GM21447 (cell line): ENCODE measurements around the gene DIP2C.
"Not testable (repeated sequence)": the region's sequence is repeated elsewhere in the genome, so short reads cannot be mapped to it uniquely, and the experiment has no call there.

ENCODE experiments used
- ATAC-seq: cut with Tn5 transposase; IDR thresholded peaks from one replicate; pipeline ENCODE4 v1.9.1; 2021; ENCODE audit not compliant: unreplicated experiment

Gene DIP2C

DNA sequence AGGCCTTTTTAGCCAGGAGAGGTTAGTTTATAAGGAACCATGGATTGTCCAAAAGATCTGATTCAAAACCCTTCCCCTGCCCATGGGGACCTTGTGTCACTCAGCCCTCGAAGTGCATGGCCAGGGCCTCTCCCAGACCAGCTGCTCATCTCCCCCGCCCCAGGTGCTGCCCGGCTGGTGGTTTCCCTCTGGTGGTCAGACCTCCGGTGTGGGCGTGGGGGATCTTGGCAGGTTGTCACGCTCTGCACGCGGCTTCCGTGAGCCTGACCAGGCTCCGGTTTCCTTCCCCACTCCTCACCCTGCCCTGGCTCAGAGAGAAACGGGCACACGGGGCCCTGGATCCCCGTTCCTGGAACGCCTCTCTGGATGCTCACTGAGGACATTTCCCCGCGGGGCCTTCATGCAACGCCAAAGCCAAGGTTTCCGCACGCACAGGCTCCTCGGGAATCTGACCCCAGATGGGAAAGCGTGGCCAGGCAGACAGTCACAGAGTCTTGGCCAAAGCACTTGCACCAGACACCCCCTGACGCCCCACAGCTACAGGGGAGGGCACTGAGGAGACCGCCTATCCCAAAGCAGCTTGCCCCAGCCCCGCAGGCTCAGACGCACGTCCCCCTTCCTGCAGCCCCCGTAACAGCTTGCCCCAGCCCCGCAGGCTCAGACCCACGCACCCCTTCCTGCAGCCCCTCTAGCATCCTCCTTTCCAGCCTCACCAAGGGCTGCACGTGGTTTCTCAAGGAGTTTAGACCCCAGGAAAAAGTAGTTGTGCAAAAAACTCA, 7.8 kb upstream of the DIP2C start:
- no peak for ATAC-seq

GRCh38 chr10:695396-695795, 5.9 kb upstream of the DIP2C start:
- no peak for ATAC-seq

- no peak for ATAC-seq
Observed at GRCh38 chr10:693506-693905, 4.0 kb upstream of the DIP2C start.

DNA sequence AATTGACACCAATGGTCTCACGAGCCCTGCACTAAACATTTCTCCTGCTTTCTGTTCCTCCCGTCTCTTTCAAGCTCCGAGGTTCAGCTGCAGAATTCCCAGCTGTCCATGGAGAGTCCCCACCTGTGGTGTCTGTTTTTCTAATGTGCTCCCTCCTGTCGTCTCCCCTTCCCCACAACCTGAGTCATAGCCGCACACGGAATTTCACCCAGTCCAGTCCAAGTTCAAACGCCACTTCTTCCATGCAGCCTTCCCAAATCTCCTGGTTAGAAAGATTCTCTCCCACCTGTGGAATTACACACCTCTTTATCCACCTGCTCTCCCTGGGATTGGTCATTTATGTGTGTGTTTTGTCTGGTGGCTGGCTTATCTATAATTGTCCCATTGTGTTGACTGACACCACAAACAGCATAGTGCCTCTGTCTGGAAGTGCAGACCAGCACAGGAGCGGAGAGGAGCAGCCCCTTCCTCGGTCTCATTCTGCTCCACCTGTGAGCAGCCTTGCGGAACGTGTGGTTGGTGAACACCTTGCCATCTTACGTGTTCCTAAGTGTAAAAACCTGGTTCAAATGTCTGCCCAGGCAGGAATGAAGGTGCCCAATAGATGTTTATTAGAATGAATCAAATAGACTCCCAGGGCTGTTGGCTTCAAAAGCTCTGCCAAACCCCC, 3.3 kb upstream of the DIP2C start:
- no peak for ATAC-seq

DNA sequence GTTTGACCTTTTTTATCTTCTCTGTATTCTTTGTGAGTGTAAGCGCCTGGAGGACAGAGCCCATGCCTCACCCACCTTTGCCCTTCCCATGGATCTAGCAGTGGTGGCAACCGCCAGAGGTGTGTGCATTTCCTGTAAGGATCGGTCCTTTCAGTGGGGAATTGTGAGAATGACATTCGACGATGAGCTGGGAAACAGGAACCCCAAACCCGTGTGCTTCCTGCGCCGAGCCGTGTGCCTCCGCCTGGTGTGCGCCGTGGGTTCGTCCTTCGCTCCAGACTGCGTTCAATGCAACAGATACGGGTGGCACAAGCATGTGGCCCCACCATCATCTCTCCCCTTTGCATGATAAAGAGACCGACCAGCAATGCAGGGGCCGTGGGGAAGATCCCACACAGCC, 1.7 kb upstream of the DIP2C start:
- ATAC-seq: no peak

DNA sequence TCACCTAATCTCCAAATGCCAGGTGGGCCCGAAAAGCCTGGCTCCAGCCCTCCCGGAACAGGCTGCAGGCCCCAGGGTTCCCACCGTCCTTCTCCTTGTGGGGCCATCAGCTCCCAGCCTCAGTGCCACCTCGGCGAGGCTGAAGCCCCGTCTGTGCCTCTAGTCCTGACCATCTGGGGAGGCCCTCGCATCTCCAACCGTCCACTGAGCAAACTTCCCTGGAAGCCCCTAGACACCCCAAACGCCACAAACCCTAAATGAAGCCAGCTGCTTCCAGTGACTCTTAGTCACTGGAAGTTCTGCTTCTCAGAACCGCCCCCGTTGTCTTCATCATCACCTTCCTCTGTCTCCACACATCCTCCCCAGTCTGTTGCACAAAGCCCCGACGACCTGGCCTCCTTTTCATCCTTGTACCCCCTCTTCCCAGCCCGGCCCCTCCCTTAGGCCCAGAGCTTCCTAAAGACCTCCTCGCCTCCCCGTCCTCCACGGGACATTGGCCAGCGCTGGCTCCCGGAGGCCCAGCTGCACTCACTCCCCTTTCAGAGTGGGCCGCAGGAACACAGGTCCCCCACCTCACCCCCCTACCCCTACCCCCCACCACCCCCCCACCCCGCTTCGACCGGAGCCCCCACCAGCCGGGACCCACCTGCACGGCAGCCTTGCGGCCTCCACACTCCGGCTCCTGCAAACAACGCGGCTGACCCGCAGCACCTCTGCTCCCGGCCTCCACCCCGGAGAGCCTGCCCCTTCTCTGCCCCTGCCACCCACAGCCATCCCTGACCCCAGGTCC, 1.1 kb upstream of the DIP2C start:
- ATAC-seq: no peak

DNA sequence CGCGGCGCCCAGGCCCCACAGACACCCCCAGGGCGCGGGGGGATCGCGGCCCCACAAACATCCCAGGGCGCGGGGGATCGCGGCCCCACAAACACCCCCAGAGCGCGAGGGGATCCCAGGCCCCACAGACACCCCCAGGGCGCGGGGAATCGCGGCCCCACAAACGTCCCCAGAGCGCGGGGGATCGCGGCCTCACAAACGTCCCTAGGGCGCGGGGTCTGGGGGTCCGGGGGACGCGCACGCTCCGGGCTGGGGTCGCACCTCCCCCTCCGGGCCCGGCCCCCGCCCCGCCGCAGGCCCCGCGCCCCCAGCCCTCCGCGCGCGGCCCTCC, 382 bp downstream of the DIP2C start:
- no peak for ATAC-seq

- ATAC-seq: no peak
Observed at GRCh38 chr10:688312-689120, 952 bp downstream of the DIP2C start.

DNA sequence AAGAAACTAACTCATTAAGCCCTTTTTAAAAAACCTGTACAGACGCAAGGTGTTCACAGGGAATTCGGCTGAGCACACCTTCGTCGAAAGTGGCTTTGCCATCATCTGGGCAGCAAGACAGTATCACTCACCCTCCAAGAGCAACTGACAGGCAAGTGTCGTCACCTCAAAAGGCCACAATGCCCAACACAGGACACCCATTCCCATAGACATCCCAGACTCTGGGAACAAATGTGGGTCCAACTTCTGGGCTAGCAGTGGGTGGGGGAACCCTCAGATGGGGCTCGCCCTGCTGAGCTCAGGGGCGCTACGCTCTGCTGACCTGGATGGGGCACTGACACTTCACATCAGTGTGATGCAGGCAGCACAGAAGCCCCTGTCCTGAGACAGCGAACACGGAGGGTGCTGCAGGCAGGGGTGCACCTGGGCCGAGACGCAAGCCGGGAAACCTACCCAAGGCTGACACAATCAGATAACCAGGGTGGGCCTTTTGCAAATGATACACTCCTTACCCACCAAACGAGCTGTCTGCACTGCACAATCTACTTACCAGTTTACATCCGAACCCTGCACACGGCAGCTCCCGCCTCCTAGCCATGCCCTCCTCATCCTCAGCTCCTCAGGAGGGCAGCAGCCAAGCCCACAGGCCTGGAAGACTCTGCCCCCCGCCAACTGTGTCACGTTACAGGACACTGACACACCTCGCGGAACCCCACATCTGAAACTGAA, 1.7 kb downstream of the DIP2C start:
- ATAC-seq: no peak

DNA sequence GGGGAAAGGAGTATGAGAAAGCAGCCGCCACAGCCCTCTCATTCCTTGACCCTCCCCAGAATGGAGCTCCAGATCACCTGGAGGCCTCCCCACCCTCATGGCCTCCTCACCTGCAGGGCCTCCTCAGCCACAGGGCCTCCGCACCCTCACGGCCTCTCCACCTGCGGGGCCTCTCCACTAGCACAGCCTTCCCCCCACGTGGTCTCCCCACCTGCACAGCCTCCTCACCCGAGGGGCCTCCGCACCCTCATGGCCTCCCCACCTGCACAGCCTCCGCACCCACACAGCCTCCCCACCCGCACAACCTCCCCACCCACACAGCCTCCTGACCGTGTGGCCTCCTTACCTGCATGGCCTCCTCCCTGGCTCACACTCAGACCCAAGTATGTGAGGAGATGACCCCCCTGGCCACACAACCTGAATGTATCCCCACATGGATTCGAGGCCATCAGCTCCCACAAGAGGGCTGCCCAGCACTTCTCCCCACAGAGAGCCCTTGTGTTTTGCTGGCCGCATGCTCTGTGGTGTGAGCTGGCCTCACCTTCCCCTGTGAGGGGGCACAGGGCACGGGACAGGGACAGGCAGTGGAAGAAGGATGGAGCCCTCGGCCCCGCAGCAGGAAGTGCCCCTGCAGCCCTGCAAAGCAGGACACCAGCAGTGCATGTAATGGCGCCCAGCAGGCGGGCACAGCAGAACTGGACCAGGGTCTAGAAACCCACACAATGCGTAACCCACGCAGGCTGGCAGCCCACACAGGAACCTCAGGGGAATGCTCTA, 3.1 kb downstream of the DIP2C start:
- ATAC-seq: no peak

- no peak for ATAC-seq
Observed at GRCh38 chr10:685613-686012, 3.9 kb downstream of the DIP2C start.

- ATAC-seq: no peak
Observed at GRCh38 chr10:683448-684071, 5.9 kb downstream of the DIP2C start.

DNA sequence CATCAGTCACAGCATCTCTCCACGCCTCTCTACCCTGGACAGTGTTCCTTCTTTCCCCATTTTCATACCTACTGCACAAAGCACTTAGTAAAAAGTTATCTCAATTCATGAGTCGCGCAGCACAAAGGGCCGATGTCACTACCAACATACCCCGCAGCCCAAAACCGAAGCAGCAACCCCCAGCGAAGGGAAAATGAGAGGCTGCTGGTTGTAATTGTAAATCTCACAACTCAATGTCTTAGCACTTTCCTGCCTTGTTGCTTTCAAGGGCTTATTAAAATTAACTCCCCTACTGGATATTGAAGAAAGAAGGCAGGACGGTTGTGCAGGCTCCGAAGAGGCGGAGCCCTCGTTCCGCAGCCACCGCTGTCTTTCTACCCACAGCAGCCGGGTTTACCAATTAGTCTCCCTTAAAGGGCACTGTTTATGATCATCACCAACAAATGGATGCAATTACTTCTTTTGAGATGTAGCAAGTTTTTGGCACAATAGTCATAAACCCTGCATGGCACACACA, 6.5 kb downstream of the DIP2C start:
- no peak for ATAC-seq

DNA sequence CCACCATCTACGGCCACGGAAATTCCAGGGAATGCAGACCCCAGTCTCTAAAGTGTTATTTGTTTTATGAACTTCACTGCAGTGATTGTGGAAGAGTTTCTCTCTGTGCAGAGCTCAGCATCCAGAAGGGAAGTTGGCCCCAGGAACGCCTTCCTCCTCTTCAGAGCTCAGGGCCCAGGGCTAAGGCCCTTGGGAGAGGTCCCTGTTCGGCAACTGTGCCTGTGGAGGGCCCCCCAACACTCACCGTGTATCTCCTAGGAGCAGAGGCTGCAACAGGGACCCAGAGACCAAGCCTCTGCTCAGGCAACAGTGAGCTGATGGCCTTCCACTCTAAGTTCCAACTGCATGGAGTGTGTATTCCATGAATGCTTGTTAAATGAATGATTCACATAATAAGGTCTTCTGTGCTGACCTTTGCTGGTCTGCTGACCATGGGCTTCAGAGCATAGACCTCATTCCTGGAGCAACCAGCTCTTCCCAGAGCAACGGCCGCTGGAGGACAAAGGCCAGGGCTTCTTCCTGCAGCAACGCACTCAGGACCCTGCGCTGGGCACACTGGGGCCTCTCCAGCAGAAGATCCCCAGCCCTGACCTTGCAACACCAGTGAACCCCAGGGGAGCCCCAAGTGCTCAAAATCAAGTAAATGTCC, 7.7 kb downstream of the DIP2C start:
- no peak for ATAC-seq

- ATAC-seq: no peak
Observed at GRCh38 chr10:680745-681144, 8.7 kb downstream of the DIP2C start.

DNA sequence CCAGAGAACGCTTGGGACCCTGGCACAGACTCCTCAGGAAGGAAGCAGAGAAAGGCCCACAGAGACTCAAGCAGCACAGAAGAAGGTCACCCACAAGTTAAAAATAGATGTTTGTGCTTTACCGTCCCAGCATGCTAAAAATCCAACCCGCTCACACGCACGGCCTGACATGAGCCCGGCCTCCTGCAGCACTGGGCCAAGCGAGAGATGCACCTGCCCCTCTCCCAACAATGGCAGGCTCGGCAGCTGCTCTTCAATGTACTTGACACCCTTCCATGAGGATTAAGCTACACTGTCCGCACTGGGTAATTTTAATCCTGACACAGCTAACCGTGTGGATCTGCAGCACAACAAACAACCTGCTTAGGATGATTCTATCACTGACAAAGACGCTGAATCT, 9.3 kb downstream of the DIP2C start:
- no peak for ATAC-seq

GRCh38 chr10:679556-679955, 9.9 kb downstream of the DIP2C start:
- no peak for ATAC-seq

DNA sequence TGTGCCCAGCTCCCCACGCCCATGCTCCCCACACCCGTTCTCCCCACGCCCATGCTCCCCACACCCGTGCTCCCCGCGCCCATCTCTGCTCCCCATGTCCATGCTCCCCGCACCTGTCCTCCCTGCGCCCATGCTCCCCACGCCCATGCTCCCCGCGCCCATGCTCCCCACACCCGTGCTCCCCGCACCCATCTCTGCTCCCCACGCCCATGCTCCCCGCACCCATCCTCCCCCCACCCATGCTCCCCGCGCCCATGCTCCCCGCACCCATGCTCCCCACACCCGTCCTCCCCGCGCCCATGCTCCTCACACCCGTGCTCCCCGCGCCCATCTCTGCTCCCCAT, 10.8 kb downstream of the DIP2C start:
- ATAC-seq: not testable (repeated sequence)
